GM18951 (cell line): ENCODE measurements around the gene RXRG.

Source experiments
- POLR2A ChIP-seq: IDR thresholded peaks from 4 replicates; pipeline ENCODE4 v1.6.1; 2011; ENCODE audit warnings: mild to moderate bottlenecking; ENCODE audit not compliant: insufficient read length, insufficient read depth; ENCODE audit errors: extremely low read depth
- in situ Hi-C: fragments of 300-500 bp; cut with MboI; formaldehyde crosslinking; loops from one replicate; pipeline ENCODE4 v1.12.0; 2022; ENCODE audit warnings: low sequenced_read_pairs, mixed read lengths, inconsistent platforms; ENCODE audit not compliant: unreplicated experiment

RXRG gene

DNA sequence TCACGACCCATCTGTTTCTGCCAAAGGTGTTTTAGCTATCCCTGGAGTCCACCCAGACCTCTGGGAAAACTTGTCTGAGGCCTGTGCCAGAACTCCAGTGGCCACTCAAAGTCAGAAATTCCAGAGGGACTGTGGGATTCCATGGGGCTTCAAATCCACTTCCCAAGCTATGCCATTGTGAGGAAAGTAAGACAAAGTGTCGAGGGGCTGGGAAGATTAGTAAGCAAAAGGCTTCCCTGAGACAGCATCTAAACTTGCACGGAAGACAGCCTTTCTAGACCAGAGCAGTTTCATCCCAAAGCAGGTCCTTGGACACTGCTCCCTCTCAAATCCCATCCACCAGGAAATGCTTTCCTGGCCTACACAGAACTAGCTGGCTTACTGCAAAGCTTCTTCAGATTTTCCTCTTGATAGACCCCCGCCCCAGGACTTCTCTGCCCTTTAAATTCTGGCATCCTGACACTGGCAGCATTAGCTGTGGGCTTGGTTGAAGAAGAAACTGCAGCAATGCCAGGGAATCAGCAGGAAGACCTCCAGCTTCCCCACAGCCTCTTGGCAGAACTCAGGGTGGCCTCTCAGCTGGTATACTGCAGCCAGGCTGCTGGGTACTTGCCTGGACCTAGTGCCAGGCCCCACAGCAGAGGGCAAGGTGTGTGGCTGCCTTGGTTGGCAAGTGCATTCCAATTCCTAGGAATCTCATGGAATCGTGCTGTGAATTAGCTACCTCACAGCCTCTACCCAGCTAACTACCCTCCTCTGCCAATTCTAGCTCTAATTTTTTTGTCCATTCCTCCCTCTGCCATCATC lies 61.1 kb downstream of the RXRG start:
- in situ Hi-C loops, result no loop called here
- no peak for TF ChIP-seq POLR2A

DNA sequence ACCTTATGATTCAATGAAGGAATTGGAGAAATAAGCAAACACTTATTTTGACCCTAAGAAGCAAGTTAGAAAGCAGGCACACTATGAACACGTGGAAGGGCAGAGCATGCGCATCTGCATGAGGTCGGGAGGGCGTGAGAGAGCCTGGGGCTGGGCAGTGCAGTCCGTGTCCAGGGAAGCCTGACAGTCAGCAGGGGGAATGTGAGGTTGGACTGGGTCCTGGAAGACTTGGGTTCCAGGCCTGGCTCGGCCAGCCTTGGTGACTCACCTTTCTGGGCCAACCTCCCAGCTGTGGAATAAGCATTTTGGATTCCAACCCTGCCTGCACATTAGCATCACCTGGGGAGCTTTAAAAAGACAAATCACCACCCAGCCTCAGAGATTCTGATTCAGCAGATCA lies 61.9 kb downstream of the RXRG start:
- TF ChIP-seq POLR2A, result no peak
- in situ Hi-C loops, result no loop called here

DNA sequence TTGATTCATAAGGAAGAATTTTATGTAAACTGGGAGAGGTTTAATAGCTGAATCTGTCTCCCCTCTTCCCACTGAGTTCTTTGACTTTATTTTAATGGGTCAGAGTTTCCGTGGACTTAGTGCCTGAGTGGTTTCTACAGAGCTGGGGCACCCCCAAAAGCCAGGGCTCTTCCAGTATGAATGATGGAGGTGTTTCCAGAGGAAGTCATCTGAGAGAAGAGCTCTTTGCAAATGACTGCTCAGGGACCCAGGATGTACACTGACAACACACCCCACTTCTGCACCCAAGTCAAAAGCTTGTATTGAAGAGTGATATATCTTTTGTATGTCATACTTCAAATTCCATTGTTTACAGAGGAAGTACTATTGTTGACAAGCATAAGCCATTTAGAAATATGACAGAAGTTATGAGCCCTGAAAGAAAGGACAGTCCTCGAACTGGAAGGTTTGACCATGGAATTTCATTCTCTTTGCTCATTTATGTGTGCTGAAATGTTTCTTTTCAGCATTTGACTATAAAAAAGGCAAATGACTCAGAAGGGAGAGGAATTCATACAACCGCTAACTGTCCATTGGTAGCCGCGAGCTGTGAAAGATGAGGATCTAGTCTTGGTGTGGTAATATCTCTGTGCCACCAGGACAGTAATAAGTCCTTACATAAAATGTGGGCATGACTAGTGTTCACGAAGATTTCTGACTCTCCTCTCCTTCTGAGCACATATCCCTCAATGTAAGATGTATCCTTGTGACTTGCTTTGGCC lies 63.0 kb downstream of the RXRG start:
- in situ Hi-C loops, result no loop called here
- no peak for TF ChIP-seq POLR2A

DNA sequence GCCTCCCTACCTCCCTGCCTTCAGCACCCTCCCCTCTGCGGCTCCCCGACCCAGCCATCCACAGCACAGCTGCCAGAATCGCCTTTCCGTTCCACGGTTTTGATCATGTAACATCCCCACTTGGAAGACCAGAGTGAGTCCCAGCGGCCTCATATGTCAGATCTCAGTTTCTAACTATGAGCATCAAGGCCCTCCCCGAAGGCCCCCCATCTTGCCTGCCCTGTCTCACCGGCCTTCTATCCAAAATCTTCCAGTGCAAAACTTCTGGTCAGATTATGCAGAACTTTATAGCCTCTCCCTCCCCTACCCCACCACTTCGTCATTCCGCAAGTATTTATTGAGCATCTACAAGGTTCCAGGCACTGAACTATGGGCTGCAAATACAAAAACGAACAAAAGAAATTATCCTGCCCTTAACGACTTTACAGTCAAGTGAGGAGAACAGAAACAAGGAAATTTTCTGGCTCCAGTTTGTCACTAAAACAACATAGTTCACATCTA lies 68.1 kb downstream of the RXRG start:
- no peak for TF ChIP-seq POLR2A

DNA sequence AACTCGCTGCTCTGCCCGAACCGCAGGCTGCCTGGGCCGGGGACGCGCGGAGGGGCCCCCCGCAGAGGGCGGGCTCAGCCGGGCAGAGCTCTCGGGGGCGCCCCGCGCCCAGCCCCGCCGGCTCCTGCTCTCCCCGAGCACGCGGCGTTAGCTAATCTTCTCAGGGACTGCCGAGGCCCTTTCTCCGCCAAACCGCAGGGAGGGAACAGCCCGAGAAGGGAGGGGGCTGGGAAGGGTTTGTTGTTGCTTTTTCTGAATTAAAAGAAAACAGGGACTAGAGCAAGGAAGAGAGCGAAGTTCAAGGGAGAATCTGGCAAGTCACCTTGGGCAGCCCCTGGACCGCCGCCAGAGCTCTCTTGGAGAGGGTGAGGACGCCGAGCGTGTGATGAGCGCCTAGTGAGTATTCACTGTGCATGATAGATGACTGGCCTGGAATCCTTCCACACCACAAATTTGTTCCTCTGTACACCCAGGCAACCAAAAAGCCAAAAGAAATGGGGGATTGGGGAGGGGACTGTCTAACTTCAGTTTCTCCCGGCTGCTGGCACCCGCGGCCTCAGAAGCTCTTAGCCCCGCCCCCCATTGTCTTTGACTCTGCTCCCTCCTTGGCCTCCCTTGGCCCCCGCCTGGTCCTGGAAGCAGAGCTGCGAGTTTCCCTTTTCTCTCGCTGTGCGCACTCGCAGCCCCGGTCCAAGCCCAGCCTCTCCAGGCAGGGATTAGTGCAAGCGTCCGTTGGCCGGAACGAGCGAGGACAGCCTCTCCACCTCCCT lies 68.7 kb downstream of the RXRG start:
- no peak for TF ChIP-seq POLR2A
- in situ Hi-C loops, result no loop called here

More for the DNA sequence above, 68.1 kb downstream of the RXRG start:
- in situ Hi-C loops, result no loop called here

DNA sequence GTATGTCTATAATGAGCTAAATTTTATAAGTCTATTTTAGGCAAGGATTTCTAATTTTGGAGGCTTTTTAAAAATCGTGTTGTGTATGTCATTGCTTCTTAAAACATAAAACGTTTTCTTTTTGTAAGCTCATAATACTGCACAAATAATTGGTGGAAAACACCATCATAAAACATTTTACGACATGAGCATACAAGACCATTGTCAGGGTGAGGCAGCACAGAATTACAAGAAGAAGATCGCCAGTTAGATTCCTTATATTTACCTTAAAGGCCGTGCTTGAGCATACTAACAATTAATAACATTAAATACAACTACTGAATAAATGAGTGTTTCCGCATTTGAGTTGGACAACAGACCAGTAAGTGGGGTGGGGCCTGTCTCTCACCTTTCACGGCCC lies 69.3 kb downstream of the RXRG start:
- no peak for TF ChIP-seq POLR2A
- in situ Hi-C loops, result no loop called here

DNA sequence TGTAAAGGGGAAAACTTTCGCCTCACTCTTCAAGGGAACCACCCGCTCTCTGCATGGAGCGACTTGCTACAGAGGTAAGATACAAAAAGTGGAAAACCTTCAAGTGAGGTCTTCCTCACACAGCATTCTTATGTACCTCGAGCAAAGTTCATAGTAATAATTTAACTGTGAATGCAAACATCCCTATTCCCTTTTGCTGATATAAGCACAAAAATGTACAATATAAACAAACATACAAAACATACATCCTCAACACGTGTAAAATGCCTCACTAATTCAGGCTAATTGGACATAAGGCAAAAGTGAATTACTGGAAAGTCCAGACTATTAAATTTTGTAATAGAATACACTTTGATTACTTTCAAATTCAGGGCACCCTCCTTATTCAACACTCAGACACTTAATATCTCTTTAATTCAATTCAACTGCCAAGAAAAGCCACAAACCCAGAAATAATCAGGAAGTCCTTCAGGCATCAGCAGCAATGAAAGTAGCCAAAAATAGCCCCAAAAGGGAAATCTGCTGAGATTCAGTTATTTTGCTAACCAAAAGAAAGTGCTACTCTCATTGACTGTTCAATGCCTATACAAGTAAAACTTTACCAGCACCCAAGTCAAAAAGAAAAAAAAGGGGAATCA lies 73.2 kb downstream of the RXRG start:
- in situ Hi-C loops, result no loop called here
- TF ChIP-seq POLR2A, result no peak

DNA sequence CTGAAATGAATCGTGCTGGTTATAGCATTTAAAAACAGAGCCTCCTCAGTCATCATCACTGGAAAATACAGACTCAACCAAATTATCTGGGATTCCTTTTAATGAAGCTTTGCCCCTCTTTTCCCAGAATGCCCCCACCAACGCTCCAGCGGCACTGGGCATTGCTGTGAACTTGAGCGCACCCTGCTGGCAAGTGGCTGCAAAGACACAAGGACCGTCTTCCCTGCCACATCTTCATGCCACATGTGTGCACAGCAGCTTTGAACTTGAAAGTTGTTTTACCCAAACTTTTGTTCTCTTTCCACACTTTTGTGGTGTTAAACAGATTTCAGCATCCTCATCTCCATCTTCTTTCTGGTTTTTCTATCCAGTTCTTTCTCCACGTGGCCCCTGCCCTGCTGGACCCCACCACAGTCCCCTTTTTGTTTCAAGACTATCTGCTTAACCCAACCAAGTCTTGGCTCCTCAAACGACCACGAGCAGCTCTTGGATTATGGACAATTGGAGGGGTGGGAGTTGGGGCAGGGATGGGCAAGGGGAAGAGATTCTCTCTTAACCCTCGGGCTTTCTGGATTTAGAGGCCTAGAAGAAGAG lies 75.6 kb downstream of the RXRG start:
- no peak for TF ChIP-seq POLR2A
- in situ Hi-C loops, result no loop called here

DNA sequence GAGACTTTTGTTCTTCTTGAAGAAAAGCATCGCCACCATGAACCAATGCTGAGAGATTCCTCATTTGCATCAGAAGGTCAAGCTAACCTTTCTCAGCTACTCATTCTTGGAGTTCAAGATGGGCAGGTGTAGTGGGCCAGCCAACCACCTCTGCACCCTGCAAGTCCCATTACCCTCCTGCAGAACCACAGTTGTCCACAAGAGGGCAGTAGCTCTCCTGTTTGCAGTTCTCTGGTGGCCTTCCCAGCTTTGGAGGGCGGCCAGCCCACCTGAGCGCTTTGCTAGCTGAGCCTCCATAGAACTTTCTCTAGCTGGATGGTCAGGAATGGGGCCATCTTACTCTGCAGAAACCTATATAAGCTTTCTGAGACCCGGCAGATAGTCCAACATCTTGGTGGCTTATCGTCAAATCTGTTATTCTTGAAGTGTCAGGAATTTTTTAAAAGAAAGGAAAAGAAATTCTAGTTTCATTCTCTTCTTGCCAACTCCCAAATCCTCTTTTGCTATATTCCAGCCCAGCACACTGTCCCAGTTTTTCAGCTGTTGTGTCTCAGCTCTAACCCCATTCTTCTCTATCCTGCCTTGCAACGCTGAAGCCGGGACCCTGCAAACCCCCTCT lies 77.4 kb downstream of the RXRG start:
- TF ChIP-seq POLR2A, result no peak
- in situ Hi-C loops, result no loop called here

DNA sequence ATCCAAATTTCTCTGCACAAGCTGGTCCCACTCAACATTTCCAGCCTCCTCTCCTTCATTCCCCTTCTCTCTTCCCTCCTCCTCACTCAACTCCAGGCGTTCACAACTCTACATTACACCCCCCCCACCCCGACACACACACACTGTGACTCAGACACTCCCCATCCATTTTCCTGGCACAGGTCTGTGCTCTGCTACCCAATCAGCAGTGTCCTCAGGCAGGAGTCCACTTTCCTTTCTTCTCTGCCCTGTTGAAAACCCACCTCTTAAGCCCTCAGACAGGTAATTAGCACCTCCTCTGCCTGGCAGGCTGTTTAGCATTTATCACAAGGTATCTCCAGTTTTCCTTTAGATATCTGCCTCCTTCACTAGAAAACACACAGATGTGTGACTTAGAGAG lies 79.6 kb downstream of the RXRG start:
- no peak for TF ChIP-seq POLR2A
- in situ Hi-C loops, result no loop called here

DNA sequence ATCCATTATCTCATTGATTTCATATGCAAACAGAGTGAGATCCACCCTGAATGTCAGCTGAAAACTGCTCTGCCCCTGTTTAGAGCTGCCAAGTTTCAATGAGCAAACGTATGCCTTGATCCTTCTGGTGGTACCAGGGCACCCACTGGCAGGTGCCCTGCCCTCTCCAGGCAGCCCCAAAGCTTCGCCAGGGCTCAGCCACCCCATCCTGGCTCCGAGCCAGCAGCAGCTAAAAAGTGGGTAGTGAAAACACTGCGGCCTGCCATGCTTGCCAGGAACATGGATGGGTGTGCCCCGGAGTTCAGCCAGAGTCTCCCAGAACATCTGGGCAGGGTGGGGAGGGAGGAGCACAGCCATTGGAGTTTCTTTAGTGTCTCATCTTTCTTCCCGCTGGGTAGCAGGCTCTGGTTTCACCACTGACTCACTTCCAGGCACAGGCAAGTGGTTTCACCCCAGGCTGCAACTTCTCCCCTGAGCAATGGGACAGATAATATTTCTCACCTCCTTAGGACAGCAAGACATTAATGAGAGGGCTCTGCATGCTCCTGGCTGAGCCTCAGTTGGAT lies 80.3 kb downstream of the RXRG start:
- in situ Hi-C loops, result no loop called here

DNA sequence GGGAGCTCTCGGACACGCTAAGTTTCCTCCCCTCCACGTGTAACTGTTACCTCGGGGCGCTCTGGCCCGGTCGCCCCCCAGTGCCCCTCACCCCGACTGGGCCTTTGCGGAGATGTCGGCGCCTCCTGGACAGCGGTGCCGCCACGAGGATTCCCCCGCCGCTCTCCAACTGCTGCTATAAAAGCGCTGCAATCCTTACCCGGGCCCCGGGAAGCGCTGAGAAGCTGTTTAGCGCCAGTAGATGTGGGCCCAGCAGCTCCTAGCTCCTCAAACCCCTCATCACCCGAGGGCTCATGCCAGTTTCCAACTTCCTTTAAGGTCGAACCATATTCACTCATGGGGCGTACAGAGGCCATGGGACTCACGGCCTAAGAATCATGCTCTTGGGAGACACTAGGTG lies 88.0 kb downstream of the RXRG start:
- in situ Hi-C loops, result no loop called here
- no peak for TF ChIP-seq POLR2A

More for the DNA sequence above, 80.3 kb downstream of the RXRG start:
- TF ChIP-seq POLR2A, result no peak
